H1 (cell line): ENCODE data around the gene SSTR3. TPM values are rescaled to one million over a fixed set of nuclear protein-coding genes. Genes with fewer than 3 reads are reported as not detected.

Experiments used
- CTCF ChIA-PET: fragments of 300-600 bp; sonication (Branson Sonifier 250); formaldehyde crosslinking; loops from one replicate; lab custom pipeline; 2021; ENCODE audit not compliant: partially characterized antibody; lab: Charles Lee
- POLR2A ChIA-PET: fragments of 300-600 bp; sonication (Branson Sonifier 250); formaldehyde crosslinking; loops from one replicate; lab custom pipeline; 2021; ENCODE audit warnings: inconsistent platforms; ENCODE audit not compliant: partially characterized antibody; lab: Charles Lee
- DNase-seq, 2 experiments: peaks; one replicate each; pipeline versions ENCODE4 v3.0.0 to v3.0.0-alpha.2; 2010 to 2022; ENCODE audit warnings: low spot score in 2 of 2, low read depth in 1 of 2, mixed read lengths in 1 of 2
- FAIRE-seq: peaks from 2 replicates; lab custom pipeline; 2011; peaks lifted over from hg19 to GRCh38; lab: Jason Lieb, UNC
- H2AFZ ChIP-seq: 2 replicates; pipeline ENCODE4 v1.8.1; 2012; ENCODE audit warnings: low read length, inconsistent platforms
- H2AK5ac ChIP-seq: 2 replicates; pipeline ENCODE4 v1.6.1; 2013; ENCODE audit warnings: low read depth, low read length
- H2BK120ac ChIP-seq: replicated peaks from 2 replicates; pipeline ENCODE3; 2013; ENCODE audit warnings: low read depth, low read length, inconsistent platforms
- H2BK12ac ChIP-seq: 2 replicates; pipeline ENCODE4 v1.6.1; 2013; ENCODE audit warnings: low read depth, low read length
- H2BK15ac ChIP-seq: 2 replicates; pipeline ENCODE4 v1.6.1; 2013; ENCODE audit warnings: low read length
- H2BK20ac ChIP-seq: 2 replicates; pipeline ENCODE4 v1.6.1; 2013; ENCODE audit warnings: low read length
- H2BK5ac ChIP-seq: 2 replicates; pipeline ENCODE4 v1.6.1; 2013; ENCODE audit warnings: low read depth, low read length
- H3K14ac ChIP-seq: 2 replicates; pipeline ENCODE4 v1.6.1; 2013; ENCODE audit warnings: inconsistent platforms; ENCODE audit not compliant: insufficient read length
- H3K18ac ChIP-seq: 2 replicates; pipeline ENCODE4 v1.6.1; 2013; ENCODE audit warnings: low read length; ENCODE audit errors: extremely low read depth
- H3K23ac ChIP-seq: 2 replicates; pipeline ENCODE4 v1.6.1; 2013; ENCODE audit warnings: inconsistent platforms; ENCODE audit not compliant: insufficient read length
- H3K23me2 ChIP-seq: 2 replicates; pipeline ENCODE4 v1.6.1; 2013; ENCODE audit warnings: low read depth, low read length
- H3K27ac ChIP-seq: 2 replicates; pipeline ENCODE4 v1.6.1; 2011; ENCODE audit warnings: low read depth, low read length, inconsistent platforms
- H3K27me3 ChIP-seq, 4 experiments: replicated peaks in 1 of 4; 1 replicate in 1 of 4; 2 replicates in 3 of 4; pipeline versions ENCODE4 v1.6.1 to v1.8.1; 2011 to 2013; ENCODE audit warnings: low read length in 3 of 4, mild to moderate bottlenecking in 3 of 4, inconsistent platforms in 2 of 4, mixed read lengths in 2 of 4, moderate library complexity in 1 of 4; ENCODE audit not compliant: control insufficient read depth in 3 of 4, insufficient read depth in 3 of 4; ENCODE audit errors: extremely low read depth in 1 of 4
- H3K36me3 ChIP-seq, 4 experiments: 2 replicates each; pipeline versions ENCODE4 v1.6.1 to v1.8.1; 2011 to 2013; ENCODE audit warnings: mild to moderate bottlenecking in 4 of 4, low read length in 3 of 4, moderate library complexity in 2 of 4, control low read depth in 1 of 4, inconsistent platforms in 1 of 4; ENCODE audit not compliant: insufficient read depth in 4 of 4, control insufficient read depth in 2 of 4
- H3K4ac ChIP-seq: replicated peaks from 2 replicates; pipeline ENCODE3; 2013; ENCODE audit warnings: low read length, low read depth, mixed read lengths, inconsistent platforms; ENCODE audit not compliant: insufficient read length
- H3K4me1 ChIP-seq, 4 experiments: replicated peaks in 1 of 4; 1 replicate in 1 of 4; 2 replicates in 3 of 4; pipeline versions ENCODE4 v1.6.1 to v1.8.1; 2011 to 2013; ENCODE audit warnings: low read length in 3 of 4, inconsistent platforms in 2 of 4, mixed read lengths in 1 of 4; ENCODE audit not compliant: insufficient read depth in 4 of 4, control insufficient read depth in 3 of 4
- H3K4me2 ChIP-seq, 2 experiments: 2 replicates each; pipeline versions ENCODE4 v1.6.1 to v1.8.1; 2011 to 2013; ENCODE audit warnings: low read depth in 2 of 2, low read length in 2 of 2, control low read depth in 1 of 2, inconsistent platforms in 1 of 2, mild to moderate bottlenecking in 1 of 2; ENCODE audit not compliant: insufficient read depth in 1 of 2
- H3K4me3 ChIP-seq, 4 experiments: fragments of 200-600, 300-600 bp in 1 of 4; sonication (generic), shearing (Covaris generic), sonication (Bioruptor Twin) in 1 of 4; 2 replicates each; pipeline versions ENCODE4 v1.5.1 to v1.8.1; 2011 to 2016; ENCODE audit warnings: low read length in 4 of 4, low read depth in 3 of 4, control low read depth in 2 of 4, inconsistent platforms in 2 of 4, mild to moderate bottlenecking in 2 of 4, mixed read lengths in 1 of 4, moderate library complexity in 1 of 4; ENCODE audit not compliant: insufficient read depth in 2 of 4; ENCODE audit errors: extremely low read depth in 1 of 4
- H3K56ac ChIP-seq: replicated peaks from 2 replicates; pipeline ENCODE3; 2013; ENCODE audit warnings: low read depth, mild to moderate bottlenecking, mixed read lengths, low read length, inconsistent platforms; ENCODE audit not compliant: insufficient read length
- H3K79me1 ChIP-seq: 2 replicates; pipeline ENCODE4 v1.6.1; 2013; ENCODE audit warnings: low read depth, low read length, control low read depth
- H3K79me2 ChIP-seq, 2 experiments: 2 replicates each; pipeline versions ENCODE4 v1.6.1 to v1.8.1; 2012 to 2013; ENCODE audit warnings: low read length in 2 of 2, mild to moderate bottlenecking in 2 of 2, inconsistent platforms in 1 of 2; ENCODE audit not compliant: insufficient read depth in 2 of 2, control insufficient read depth in 1 of 2
- H3K9ac ChIP-seq, 4 experiments: replicated peaks in 1 of 4; 1 replicate in 1 of 4; 2 replicates in 3 of 4; pipeline versions ENCODE4 v1.6.1 to v1.8.1; 2011 to 2013; ENCODE audit warnings: low read depth in 3 of 4, low read length in 3 of 4, control low read depth in 2 of 4, mild to moderate bottlenecking in 2 of 4, moderate library complexity in 2 of 4, inconsistent platforms in 1 of 4; ENCODE audit errors: extremely low read depth in 1 of 4
- H3K9me3 ChIP-seq, 2 experiments: 2 replicates each; pipeline versions ENCODE4 v1.6.1 to v1.8.1; 2012 to 2013; ENCODE audit warnings: mild to moderate bottlenecking in 2 of 2, moderate library complexity in 2 of 2, control low read depth in 1 of 2, inconsistent platforms in 1 of 2, low read depth in 1 of 2, low read length in 1 of 2, mixed read lengths in 1 of 2; ENCODE audit not compliant: insufficient read depth in 2 of 2
- H4K20me1 ChIP-seq, 2 experiments: replicated peaks in 1 of 2; 2 replicates each; pipeline versions ENCODE3 to v1.8.1; 2011 to 2013; ENCODE audit warnings: inconsistent platforms in 2 of 2, low read length in 2 of 2, mild to moderate bottlenecking in 1 of 2; ENCODE audit not compliant: insufficient read depth in 2 of 2, control insufficient read depth in 1 of 2
- H4K5ac ChIP-seq: 2 replicates; pipeline ENCODE4 v1.6.1; 2013; ENCODE audit warnings: low read length, low read depth, mixed read lengths, inconsistent platforms; ENCODE audit not compliant: insufficient read length
- H4K8ac ChIP-seq: 2 replicates; pipeline ENCODE4 v1.8.0; 2013; ENCODE audit warnings: mild to moderate bottlenecking, moderate library complexity, low read length, inconsistent platforms; ENCODE audit not compliant: insufficient read depth; ENCODE audit errors: extremely low read depth
- H4K91ac ChIP-seq: replicated peaks from 2 replicates; pipeline ENCODE3; 2013; ENCODE audit warnings: low read length, mixed read lengths, inconsistent platforms; ENCODE audit not compliant: insufficient read length
- BACH1 ChIP-seq: IDR thresholded peaks from 2 replicates; pipeline ENCODE4 v1.6.1; 2012; ENCODE audit warnings: low read length, improper control_type of control experiment
- EP300 ChIP-seq, 2 experiments: IDR thresholded peaks; 1 replicate in 1 of 2; 2 replicates in 1 of 2; pipeline ENCODE4 v1.6.1; 2011 to 2012; ENCODE audit warnings: low read depth in 2 of 2, low read length in 2 of 2, mild to moderate bottlenecking in 2 of 2, borderline replicate concordance in 1 of 2, inconsistent platforms in 1 of 2, moderate library complexity in 1 of 2
- GABPA ChIP-seq: IDR thresholded peaks from 2 replicates; pipeline ENCODE4 v1.6.1; 2011; ENCODE audit warnings: mild to moderate bottlenecking, low read length, moderate library complexity, borderline replicate concordance; ENCODE audit not compliant: insufficient read depth
- MAFK ChIP-seq: IDR thresholded peaks from 2 replicates; pipeline ENCODE4 v1.6.1; 2012; ENCODE audit warnings: low read depth, mild to moderate bottlenecking, improper control_type of control experiment, low read length
- SIN3A ChIP-seq, 2 experiments: IDR thresholded peaks in 1 of 2; conservative IDR thresholded peaks in 1 of 2; 2 replicates each; pipeline ENCODE4 v1.6.1; 2011 to 2012; ENCODE audit warnings: low read length in 2 of 2, improper control_type of control experiment in 1 of 2, low read depth in 1 of 2, mild to moderate bottlenecking in 1 of 2
- TEAD4 ChIP-seq: IDR thresholded peaks from 2 replicates; pipeline ENCODE4 v1.6.1; 2012; ENCODE audit warnings: low read depth, low read length, inconsistent platforms, mixed read lengths
- YY1 ChIP-seq: IDR thresholded peaks from 2 replicates; pipeline ENCODE4 v1.6.1; 2011; ENCODE audit warnings: low read depth, mild to moderate bottlenecking, low read length
- ZNF274 ChIP-seq: IDR thresholded peaks from 2 replicates; pipeline ENCODE4 v1.7.0; 2012; ENCODE audit warnings: low read length, borderline replicate concordance; ENCODE audit errors: extremely low read depth
- WGBS, 2 experiments: shearing (Covaris generic) in 1 of 2; methylation state at CpG; one replicate each; pipeline versions ENCODE4 v1.1.6 to v1.1.7; 2013 to 2015; ENCODE audit warnings: low lambda C conversion rate in 2 of 2, mixed read lengths in 2 of 2, inconsistent platforms in 1 of 2, low coverage in 1 of 2, missing lambda C conversion rate in 1 of 2; ENCODE audit not compliant: insufficient replicate concordance in 2 of 2, insufficient coverage in 1 of 2, insufficient read length in 1 of 2; ENCODE audit errors: extremely low coverage in 1 of 2, missing lambda C conversion rate in 1 of 2; 5-methylcytosine and 5-hydroxymethylcytosine counted together
- polyA plus RNA-seq, 7 experiments: library from polyadenylated mRNA; depleted of rRNA in 3 of 7; stranded (reverse) in 5 of 7; unstranded in 2 of 7; fragments of >200 nt in 5 of 7; fragments of 200-250 nt in 2 of 7; gene quantifications; 1 replicate in 5 of 7; 2 replicates in 1 of 7; 4 replicates in 1 of 7; pipeline versions ENCODE4 v1.2.1 to v1.2.3, GENCODE V29; 2011 to 2013; ENCODE audit warnings: missing spikeins in 2 of 7, mixed read lengths in 2 of 7
- total RNA-seq: library from RNA; stranded (reverse); fragmentation: NEBNext Ultra II Directional; extraction: Animal tissue kit (Norgen Biotek cat#: 25700); gene quantifications from 2 replicates; pipeline ENCODE4 v1.2.1, GENCODE V29; 2021
- TF ChIP-seq, protein P1 (sequence below), 3 experiments: IDR thresholded peaks; 1 replicate in 2 of 3; 2 replicates in 1 of 3; pipeline versions ENCODE4 v1.5.1 to v1.6.1; 2011; ENCODE audit warnings: low read length in 3 of 3, mild to moderate bottlenecking in 3 of 3, inconsistent platforms in 2 of 3, low read depth in 1 of 3, moderate library complexity in 1 of 3; ENCODE audit not compliant: insufficient read depth in 1 of 3; ENCODE audit errors: control extremely low read depth in 1 of 3
- TF ChIP-seq, protein P2 (sequence below): IDR thresholded peaks from 2 replicates; pipeline ENCODE4 v1.6.1; 2011; ENCODE audit warnings: low read depth, mild to moderate bottlenecking, low read length; ENCODE audit not compliant: insufficient read depth

The SSTR3 gene
- total and polyA plus RNA-seq, 2 of the 8 experiments (the other 6 are each of a cell fraction or from before 2014, with no cell fraction given): 0.22 to 0.77 TPM

DNA sequence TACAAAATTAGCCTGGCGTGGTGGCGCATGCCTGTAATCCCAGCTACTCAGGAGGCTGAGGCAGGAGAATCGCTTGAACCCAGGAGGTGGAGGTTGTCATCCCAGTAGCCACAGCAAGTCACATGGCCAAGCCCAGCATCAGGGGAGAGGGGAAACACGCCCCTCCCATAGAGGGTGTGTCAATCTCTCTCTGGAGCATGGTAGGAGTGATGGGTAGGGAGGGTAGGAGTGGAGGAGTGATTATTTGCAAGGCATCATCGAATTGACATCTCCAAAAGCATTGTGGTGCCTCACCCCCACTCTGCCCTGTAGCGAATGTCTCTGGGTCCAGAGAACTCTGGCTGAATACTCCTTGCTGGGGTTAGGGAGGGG, 6.1 kb upstream of the SSTR3 start:
- FAIRE-seq: no peak
- Histone ChIP-seq H3K4me1 (no peaks in the 10 kb centered on the region), H3K56ac (no peak overlapping the region), H3K9ac (no peak overlapping the region), H2BK5ac (no peak overlapping the region), H3K4me2 (no peak overlapping the region), H3K18ac (no peak overlapping the region), H3K4me3 (no peak overlapping the region), H3K27ac (no peak overlapping the region), H4K5ac (no peak overlapping the region), H4K91ac (no peak overlapping the region), H3K23me2 (no peaks in the 10 kb centered on the region), H3K36me3 (no peaks in the 10 kb centered on the region), H3K23ac (no peak overlapping the region), H3K14ac (no peak overlapping the region), H3K27me3 (peaks cover 0 to 2% (median 0%) of the 10 kb centered on the region in 4 experiments; a peak in 3 of 7 replicates), H2BK15ac (no peak overlapping the region), H3K79me1 (no peaks in the 10 kb centered on the region), H2AK5ac (no peak overlapping the region), H2AFZ (no peak overlapping the region), H2BK20ac (no peak overlapping the region), H4K20me1 (no peaks in the 10 kb centered on the region), H3K79me2 (no peaks in the 10 kb centered on the region), H2BK120ac (no peak overlapping the region), H4K8ac (no peak overlapping the region), H3K4ac (no peak overlapping the region), H2BK12ac (no peak overlapping the region), H3K9me3 (no peaks in the 10 kb centered on the region; a peak in 1 of 4 replicates)
- POLR2A ChIA-PET: no interaction called here
- no peak for DNase-seq
- 90% methylated on average over 6 of the region's 6 CpGs; no CpG with 5 or more reads in 1 of the 2 experiments for WGBS, 2 experiments
- CTCF ChIA-PET: interaction anchor here (4.5 kb wide), 1 partner anchor 42 kb away, joined by 26 read pairs; no protein-coding TSS in a partner anchor
- no peak for TF ChIP-seq BACH1
- no peak for TF ChIP-seq TEAD4
- TF ChIP-seq ZNF274: no peak
- TF ChIP-seq, protein P1, sequence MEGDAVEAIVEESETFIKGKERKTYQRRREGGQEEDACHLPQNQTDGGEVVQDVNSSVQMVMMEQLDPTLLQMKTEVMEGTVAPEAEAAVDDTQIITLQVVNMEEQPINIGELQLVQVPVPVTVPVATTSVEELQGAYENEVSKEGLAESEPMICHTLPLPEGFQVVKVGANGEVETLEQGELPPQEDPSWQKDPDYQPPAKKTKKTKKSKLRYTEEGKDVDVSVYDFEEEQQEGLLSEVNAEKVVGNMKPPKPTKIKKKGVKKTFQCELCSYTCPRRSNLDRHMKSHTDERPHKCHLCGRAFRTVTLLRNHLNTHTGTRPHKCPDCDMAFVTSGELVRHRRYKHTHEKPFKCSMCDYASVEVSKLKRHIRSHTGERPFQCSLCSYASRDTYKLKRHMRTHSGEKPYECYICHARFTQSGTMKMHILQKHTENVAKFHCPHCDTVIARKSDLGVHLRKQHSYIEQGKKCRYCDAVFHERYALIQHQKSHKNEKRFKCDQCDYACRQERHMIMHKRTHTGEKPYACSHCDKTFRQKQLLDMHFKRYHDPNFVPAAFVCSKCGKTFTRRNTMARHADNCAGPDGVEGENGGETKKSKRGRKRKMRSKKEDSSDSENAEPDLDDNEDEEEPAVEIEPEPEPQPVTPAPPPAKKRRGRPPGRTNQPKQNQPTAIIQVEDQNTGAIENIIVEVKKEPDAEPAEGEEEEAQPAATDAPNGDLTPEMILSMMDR (IDR thresholded peaks at IDR 0.05; ENCODE audit: control extremely low read depth in 1 of 3, insufficient read depth in 1 of 3, low read depth in 1 of 3, low read length in 3 of 3): no peak
- TF ChIP-seq MAFK: no peak
- no peak for TF ChIP-seq EP300 (IDR thresholded peaks at IDR 0.05; ENCODE audit: borderline replicate concordance in 1 of 2, low read depth in 2 of 2, low read length in 2 of 2)
- TF ChIP-seq SIN3A (conservative IDR thresholded peaks at IDR 0.05 in 1 of 2, IDR thresholded peaks at IDR 0.05 in 1 of 2; ENCODE audit: low read depth in 1 of 2, low read length in 2 of 2): no peak
- TF ChIP-seq YY1: no peak
- TF ChIP-seq GABPA: no peak
- TF ChIP-seq, protein P2, sequence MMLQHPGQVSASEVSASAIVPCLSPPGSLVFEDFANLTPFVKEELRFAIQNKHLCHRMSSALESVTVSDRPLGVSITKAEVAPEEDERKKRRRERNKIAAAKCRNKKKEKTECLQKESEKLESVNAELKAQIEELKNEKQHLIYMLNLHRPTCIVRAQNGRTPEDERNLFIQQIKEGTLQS: no peak
